ENCODE data around the gene NPM3. TPM values are rescaled to one million over a fixed set of nuclear protein-coding genes. Genes with fewer than 3 reads are reported as not detected.

Gene NPM3
- total RNA-seq, 1 donor from 2014 or later: 18.8 TPM

- peak; percentile 67 for DNase-seq (ENCODE audit: low spot score)
Observed at GRCh38 chr10:101775273-101776160, 7.7 kb downstream of the NPM3 start, which contains the start of gene FGF8. TSS of gene FGF8 (minus strand) at chr10:101776114. CDS start at chr10:101775900, 214 bp downstream.

- peak; percentile 77 for DNase-seq (ENCODE audit: low spot score)
Observed at GRCh38 chr10:101774589-101775272, 8.5 kb downstream of the NPM3 start.

GRCh38 chr10:101773923-101774588 lies 9.2 kb downstream of the NPM3 start:
- peak; percentile 76 for DNase-seq (ENCODE audit: low spot score)

GRCh38 chr10:101772895-101773761 lies 10.1 kb downstream of the NPM3 start:
- DNase-seq (ENCODE audit: low spot score): peak; percentile 51

GRCh38 chr10:101772017-101772894 lies 11.0 kb downstream of the NPM3 start:
- DNase-seq (ENCODE audit: low spot score): peak; percentile 79

GRCh38 chr10:101771380-101771779 lies 11.9 kb downstream of the NPM3 start:
- peak; percentile 73 for DNase-seq (ENCODE audit: low spot score)

GRCh38 chr10:101770331-101771215 lies 12.7 kb downstream of the NPM3 start:
- peak; percentile 87 for DNase-seq (ENCODE audit: low spot score)

GRCh38 chr10:101769541-101770180 lies 13.6 kb downstream of the NPM3 start:
- DNase-seq (ENCODE audit: low spot score): no peak

GRCh38 chr10:101768791-101769170 lies 14.5 kb downstream of the NPM3 start:
- peak; percentile 57 for DNase-seq (ENCODE audit: low spot score)

- peak; percentile 85 for DNase-seq (ENCODE audit: low spot score)
Observed at GRCh38 chr10:101767966-101768790, 15.1 kb downstream of the NPM3 start.

- DNase-seq (ENCODE audit: low spot score): no peak
Observed at GRCh38 chr10:101767600-101767945, 15.7 kb downstream of the NPM3 start.

GRCh38 chr10:101766753-101767599 lies 16.3 kb downstream of the NPM3 start:
- peak; percentile 86 for DNase-seq (ENCODE audit: low spot score)

GRCh38 chr10:101766306-101766705 lies 16.9 kb downstream of the NPM3 start:
- DNase-seq (ENCODE audit: low spot score): peak; percentile 60

- DNase-seq (ENCODE audit: low spot score): peak; percentile 62
Observed at GRCh38 chr10:101763141-101763846, 20.0 kb downstream of the NPM3 start.

GRCh38 chr10:101762736-101763135 lies 20.5 kb downstream of the NPM3 start:
- peak; percentile 71 for DNase-seq (ENCODE audit: low spot score)

GRCh38 chr10:101761226-101761625 lies 22.0 kb downstream of the NPM3 start:
- DNase-seq (ENCODE audit: low spot score): no peak
